Cardiac muscle cell (in vitro differentiated cells and primary cell): ENCODE data around the gene LUZP1. TPM values are rescaled to one million over a fixed set of nuclear protein-coding genes. Genes with fewer than 3 reads are reported as not detected.

Source experiments
- DNase-seq, 2 donors: peaks; one replicate each; pipeline versions ENCODE4 v3.0.0 to v3.0.0-alpha.2; 2010 to 2017; ENCODE audit warnings: low read depth in 1 of 2, low spot score in 1 of 2
- H3K27ac ChIP-seq: fragments of 200-600 bp; sonication (generic); 2 replicates; pipeline ENCODE4 v1.5.1; 2016
- H3K27me3 ChIP-seq: fragments of 200-600 bp; sonication (generic); 2 replicates; pipeline ENCODE4 v1.6.0; 2016; ENCODE audit warnings: control low read depth
- H3K36me3 ChIP-seq: fragments of 200-600 bp; sonication (generic); 2 replicates; pipeline ENCODE4 v1.5.1; 2016; ENCODE audit warnings: control low read depth
- H3K4me1 ChIP-seq: fragments of 200-600 bp; sonication (generic); 2 replicates; pipeline ENCODE4 v1.8.1; 2017; ENCODE audit warnings: low read depth, mild to moderate bottlenecking, mixed run types
- H3K4me3 ChIP-seq: fragments of 200-600 bp; sonication (generic); 2 replicates; pipeline ENCODE4 v1.5.1; 2016; ENCODE audit warnings: mild to moderate bottlenecking
- H3K9me3 ChIP-seq: fragments of 200-600 bp; sonication (generic); 2 replicates; pipeline ENCODE4 v1.5.1; 2017; ENCODE audit warnings: low read depth, mild to moderate bottlenecking, control low read depth
- CTCF ChIP-seq: IDR thresholded peaks from 2 replicates; pipeline ENCODE4 v1.5.1; 2012; ENCODE audit warnings: low read depth, mild to moderate bottlenecking, low read length
- polyA plus RNA-seq: library from polyadenylated mRNA; unstranded; fragments of >200 nt; fragmentation: Nextera tagmentation; extraction: Ambion mirVana; gene quantifications from 2 replicates; pipeline ENCODE4 v1.2.1, GENCODE V29; 2016
- total RNA-seq: library from RNA; depleted of rRNA; stranded (reverse); fragments of >200 nt; gene quantifications from 2 replicates; pipeline ENCODE4 v1.2.3, GENCODE V29; 2016

The LUZP1 gene
- total and polyA plus RNA-seq, 2 experiments from 2014 or later: 26.6 to 35.2 TPM

GRCh38 chr1:23202263-23202749 lies 33.6 kb upstream of the LUZP1 start:
- DNase-seq: peak in 1 of 2 donors; percentile 48
- no peak overlapping the region for H3K4me3 ChIP-seq
- no peaks in the 10 kb centered on the region for H3K36me3 ChIP-seq
- H3K9me3 ChIP-seq: no peaks in the 10 kb centered on the region
- no peak for TF ChIP-seq CTCF
- no peaks in the 10 kb centered on the region for H3K27me3 ChIP-seq
- H3K4me1 ChIP-seq: no peaks in the 10 kb centered on the region
- no peak overlapping the region for H3K27ac ChIP-seq

- H3K4me3 ChIP-seq: no peak overlapping the region
- no peak for TF ChIP-seq CTCF
- no peaks in the 10 kb centered on the region for H3K4me1 ChIP-seq
- no peaks in the 10 kb centered on the region for H3K9me3 ChIP-seq
- H3K27ac ChIP-seq: no peak overlapping the region
- H3K27me3 ChIP-seq: no peaks in the 10 kb centered on the region
- no peak for DNase-seq
- H3K36me3 ChIP-seq: no peaks in the 10 kb centered on the region
These were observed 32.2 kb upstream of the LUZP1 start for GRCh38 chr1:23200883-23201282.

GRCh38 chr1:23198373-23198772 lies 29.7 kb upstream of the LUZP1 start:
- peak; percentile 6 for TF ChIP-seq CTCF
- peak in 1 of 2 donors; percentile 89 for DNase-seq
- Histone ChIP-seq H3K9me3 (no peaks in the 10 kb centered on the region), H3K27me3 (no peaks in the 10 kb centered on the region), H3K4me3 (no peak overlapping the region), H3K36me3 (no peaks in the 10 kb centered on the region), H3K4me1 (no peaks in the 10 kb centered on the region), H3K27ac (no peak overlapping the region)

GRCh38 chr1:23196627-23197328 lies 28.1 kb upstream of the LUZP1 start:
- H3K27ac ChIP-seq: no peak overlapping the region
- TF ChIP-seq CTCF: no peak
- H3K4me1 ChIP-seq: no peaks in the 10 kb centered on the region
- H3K36me3 ChIP-seq: no peaks in the 10 kb centered on the region
- DNase-seq: peak in 1 of 2 donors; percentile 96
- no peaks in the 10 kb centered on the region for H3K9me3 ChIP-seq
- no peaks in the 10 kb centered on the region for H3K27me3 ChIP-seq
- no peak overlapping the region for H3K4me3 ChIP-seq

- Histone ChIP-seq H3K4me1 (no peaks in the 10 kb centered on the region), H3K9me3 (no peaks in the 10 kb centered on the region), H3K27me3 (no peaks in the 10 kb centered on the region), H3K4me3 (no peak overlapping the region), H3K36me3 (no peaks in the 10 kb centered on the region), H3K27ac (no peak overlapping the region)
- DNase-seq: peak in 1 of 2 donors; percentile 80
- no peak for TF ChIP-seq CTCF
These were observed 25.7 kb upstream of the LUZP1 start for GRCh38 chr1:23194119-23194984.
